ENCODE data around the gene LHFPL3.

DNA sequence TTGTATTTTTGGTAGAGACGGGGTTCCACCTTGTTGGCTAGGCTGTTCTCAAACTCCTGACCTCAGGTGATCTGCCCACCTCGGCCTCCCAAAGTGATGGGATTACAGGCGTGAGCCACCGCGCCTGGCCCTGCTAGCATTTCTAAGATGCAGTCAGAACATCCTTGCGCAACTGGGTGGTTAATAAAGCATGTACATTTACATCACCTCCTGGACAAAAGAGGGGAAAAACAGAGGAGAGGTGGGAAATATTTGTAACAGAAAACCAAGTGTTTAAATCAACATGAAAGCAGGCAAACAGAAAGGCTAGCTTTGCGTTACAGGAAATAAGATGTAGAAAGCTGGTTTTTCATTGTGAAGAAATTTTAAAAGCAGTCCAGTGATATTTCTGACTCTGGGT lies 464.7 kb downstream of the LHFPL3 start:
- TF ChIP-seq, protein P1, sequence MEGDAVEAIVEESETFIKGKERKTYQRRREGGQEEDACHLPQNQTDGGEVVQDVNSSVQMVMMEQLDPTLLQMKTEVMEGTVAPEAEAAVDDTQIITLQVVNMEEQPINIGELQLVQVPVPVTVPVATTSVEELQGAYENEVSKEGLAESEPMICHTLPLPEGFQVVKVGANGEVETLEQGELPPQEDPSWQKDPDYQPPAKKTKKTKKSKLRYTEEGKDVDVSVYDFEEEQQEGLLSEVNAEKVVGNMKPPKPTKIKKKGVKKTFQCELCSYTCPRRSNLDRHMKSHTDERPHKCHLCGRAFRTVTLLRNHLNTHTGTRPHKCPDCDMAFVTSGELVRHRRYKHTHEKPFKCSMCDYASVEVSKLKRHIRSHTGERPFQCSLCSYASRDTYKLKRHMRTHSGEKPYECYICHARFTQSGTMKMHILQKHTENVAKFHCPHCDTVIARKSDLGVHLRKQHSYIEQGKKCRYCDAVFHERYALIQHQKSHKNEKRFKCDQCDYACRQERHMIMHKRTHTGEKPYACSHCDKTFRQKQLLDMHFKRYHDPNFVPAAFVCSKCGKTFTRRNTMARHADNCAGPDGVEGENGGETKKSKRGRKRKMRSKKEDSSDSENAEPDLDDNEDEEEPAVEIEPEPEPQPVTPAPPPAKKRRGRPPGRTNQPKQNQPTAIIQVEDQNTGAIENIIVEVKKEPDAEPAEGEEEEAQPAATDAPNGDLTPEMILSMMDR (conservative IDR thresholded peaks at IDR 0.05 in 1 of 2, IDR thresholded peaks at IDR 0.05 in 1 of 2; ENCODE audit: low read depth in 1 of 2, low read length in 2 of 2), result no peak
- TF ChIP-seq EZH2 (IDR thresholded peaks at IDR 0.05; ENCODE audit: low read length, missing control alignments), result no peak

All from fibroblast of lung (primary cell).